HepG2 (cell line): Measurements from ENCODE around the gene SIRPA. TPM values are rescaled to one million over a fixed set of nuclear protein-coding genes. Genes with fewer than 3 reads are reported as not detected.

Experiments
- ESRRA ChIP-seq: sonication (generic); formaldehyde crosslinking; IDR thresholded peaks from 2 replicates; pipeline ENCODE4 v1.5.1; 2020; ENCODE audit warnings: mild to moderate bottlenecking, low read depth, missing genetic modification reagents
- IRF9 ChIP-seq: sonication (generic); formaldehyde crosslinking; IDR thresholded peaks from 2 replicates; pipeline ENCODE4 v1.8.0; 2022; ENCODE audit warnings: missing genetic modification reagents, mild to moderate bottlenecking, borderline replicate concordance
- KLF9 ChIP-seq: IDR thresholded peaks from 2 replicates; pipeline ENCODE4 v1.6.1; 2016; ENCODE audit warnings: low read depth
- KMT2A ChIP-seq: sonication (generic); formaldehyde crosslinking; IDR thresholded peaks from 2 replicates; pipeline ENCODE4 v1.4.0; 2020; ENCODE audit warnings: missing genetic modification reagents
- LBX2 ChIP-seq: sonication (generic); formaldehyde crosslinking; IDR thresholded peaks from 2 replicates; pipeline ENCODE4 v1.5.0; 2020; ENCODE audit warnings: missing genetic modification reagents, mild to moderate bottlenecking, borderline replicate concordance
- NFKB2 ChIP-seq: sonication (generic); formaldehyde crosslinking; IDR thresholded peaks from 2 replicates; pipeline ENCODE4 v1.4.0; 2020; ENCODE audit warnings: missing genetic modification reagents, borderline replicate concordance
- NKX3-1 ChIP-seq: sonication (generic); formaldehyde crosslinking; IDR thresholded peaks from 2 replicates; pipeline ENCODE4 v1.5.0; 2020; ENCODE audit warnings: missing genetic modification reagents
- RORA ChIP-seq: sonication (generic); formaldehyde crosslinking; IDR thresholded peaks from 2 replicates; pipeline ENCODE4 v1.5.0; 2020; ENCODE audit warnings: mild to moderate bottlenecking, missing genetic modification reagents, moderate library complexity
- SAFB2 ChIP-seq: sonication (generic); formaldehyde crosslinking; IDR thresholded peaks from 2 replicates; pipeline ENCODE4 v1.5.1; 2020; ENCODE audit warnings: missing genetic modification reagents, low read depth, mild to moderate bottlenecking, borderline replicate concordance
- STAG1 ChIP-seq: sonication (generic); formaldehyde crosslinking; IDR thresholded peaks from 2 replicates; pipeline ENCODE4 v1.4.0; 2020; ENCODE audit warnings: missing genetic modification reagents
- ZNF225 ChIP-seq: sonication (generic); formaldehyde crosslinking; IDR thresholded peaks from 2 replicates; pipeline ENCODE4 v1.4.0; 2020; ENCODE audit warnings: mild to moderate bottlenecking, missing genetic modification reagents
- ZNF251 ChIP-seq: sonication (generic); formaldehyde crosslinking; IDR thresholded peaks from 2 replicates; pipeline ENCODE4 v1.9.0; 2021; ENCODE audit warnings: mild to moderate bottlenecking, missing genetic modification reagents
- ZNF33B ChIP-seq: sonication (generic); formaldehyde crosslinking; IDR thresholded peaks from 2 replicates; pipeline ENCODE4 v1.5.1; 2020; ENCODE audit warnings: mild to moderate bottlenecking, missing genetic modification reagents
- ZNF513 ChIP-seq: sonication (generic); formaldehyde crosslinking; conservative IDR thresholded peaks from 2 replicates; pipeline ENCODE4 v1.5.0; 2020; ENCODE audit warnings: missing genetic modification reagents
- ZNF713 ChIP-seq: sonication (generic); formaldehyde crosslinking; IDR thresholded peaks from 2 replicates; pipeline ENCODE4 v1.4.0; 2020; ENCODE audit warnings: mild to moderate bottlenecking, missing genetic modification reagents
- ZNF775 ChIP-seq: sonication (generic); formaldehyde crosslinking; IDR thresholded peaks from 2 replicates; pipeline ENCODE4 v1.4.0; 2020; ENCODE audit warnings: missing genetic modification reagents, mild to moderate bottlenecking, moderate library complexity, borderline replicate concordance
- polyA plus RNA-seq, 8 experiments: library from polyadenylated mRNA; depleted of rRNA in 3 of 8; stranded (reverse) in 7 of 8; unstranded in 1 of 8; fragments of >200 nt; fragmentation: Illumina TruSeq in 4 of 8; extraction: Trizol in 4 of 8; gene quantifications; 2 replicates each; pipeline versions ENCODE4 v1.2.1 to v1.2.3, GENCODE V29; 2011 to 2016; ENCODE audit warnings: low read depth in 4 of 8, missing spikeins in 1 of 8, mixed read lengths in 1 of 8; ENCODE audit not compliant: insufficient read depth in 1 of 8
- total RNA-seq, 5 experiments: library from RNA; depleted of rRNA; stranded (reverse); fragments of >200 nt; fragmentation: Illumina TruSeq; extraction: Trizol; gene quantifications; 2 replicates each; pipeline ENCODE4 v1.2.3, GENCODE V29; 2016; ENCODE audit warnings: low read depth in 1 of 5
- TF ChIP-seq, protein P1 (sequence below): sonication (generic); formaldehyde crosslinking; IDR thresholded peaks from one replicate; pipeline ENCODE4 v1.5.1; 2020; ENCODE audit warnings: mild to moderate bottlenecking, missing genetic modification reagents; ENCODE audit errors: not compliant biosample characterization

The SIRPA gene
- total and polyA plus RNA-seq, 2 of the 13 experiments (the other 11 are each of a cell fraction or from before 2014, with no cell fraction given): 7.2 to 17.6 TPM

- TF ChIP-seq, protein P1, sequence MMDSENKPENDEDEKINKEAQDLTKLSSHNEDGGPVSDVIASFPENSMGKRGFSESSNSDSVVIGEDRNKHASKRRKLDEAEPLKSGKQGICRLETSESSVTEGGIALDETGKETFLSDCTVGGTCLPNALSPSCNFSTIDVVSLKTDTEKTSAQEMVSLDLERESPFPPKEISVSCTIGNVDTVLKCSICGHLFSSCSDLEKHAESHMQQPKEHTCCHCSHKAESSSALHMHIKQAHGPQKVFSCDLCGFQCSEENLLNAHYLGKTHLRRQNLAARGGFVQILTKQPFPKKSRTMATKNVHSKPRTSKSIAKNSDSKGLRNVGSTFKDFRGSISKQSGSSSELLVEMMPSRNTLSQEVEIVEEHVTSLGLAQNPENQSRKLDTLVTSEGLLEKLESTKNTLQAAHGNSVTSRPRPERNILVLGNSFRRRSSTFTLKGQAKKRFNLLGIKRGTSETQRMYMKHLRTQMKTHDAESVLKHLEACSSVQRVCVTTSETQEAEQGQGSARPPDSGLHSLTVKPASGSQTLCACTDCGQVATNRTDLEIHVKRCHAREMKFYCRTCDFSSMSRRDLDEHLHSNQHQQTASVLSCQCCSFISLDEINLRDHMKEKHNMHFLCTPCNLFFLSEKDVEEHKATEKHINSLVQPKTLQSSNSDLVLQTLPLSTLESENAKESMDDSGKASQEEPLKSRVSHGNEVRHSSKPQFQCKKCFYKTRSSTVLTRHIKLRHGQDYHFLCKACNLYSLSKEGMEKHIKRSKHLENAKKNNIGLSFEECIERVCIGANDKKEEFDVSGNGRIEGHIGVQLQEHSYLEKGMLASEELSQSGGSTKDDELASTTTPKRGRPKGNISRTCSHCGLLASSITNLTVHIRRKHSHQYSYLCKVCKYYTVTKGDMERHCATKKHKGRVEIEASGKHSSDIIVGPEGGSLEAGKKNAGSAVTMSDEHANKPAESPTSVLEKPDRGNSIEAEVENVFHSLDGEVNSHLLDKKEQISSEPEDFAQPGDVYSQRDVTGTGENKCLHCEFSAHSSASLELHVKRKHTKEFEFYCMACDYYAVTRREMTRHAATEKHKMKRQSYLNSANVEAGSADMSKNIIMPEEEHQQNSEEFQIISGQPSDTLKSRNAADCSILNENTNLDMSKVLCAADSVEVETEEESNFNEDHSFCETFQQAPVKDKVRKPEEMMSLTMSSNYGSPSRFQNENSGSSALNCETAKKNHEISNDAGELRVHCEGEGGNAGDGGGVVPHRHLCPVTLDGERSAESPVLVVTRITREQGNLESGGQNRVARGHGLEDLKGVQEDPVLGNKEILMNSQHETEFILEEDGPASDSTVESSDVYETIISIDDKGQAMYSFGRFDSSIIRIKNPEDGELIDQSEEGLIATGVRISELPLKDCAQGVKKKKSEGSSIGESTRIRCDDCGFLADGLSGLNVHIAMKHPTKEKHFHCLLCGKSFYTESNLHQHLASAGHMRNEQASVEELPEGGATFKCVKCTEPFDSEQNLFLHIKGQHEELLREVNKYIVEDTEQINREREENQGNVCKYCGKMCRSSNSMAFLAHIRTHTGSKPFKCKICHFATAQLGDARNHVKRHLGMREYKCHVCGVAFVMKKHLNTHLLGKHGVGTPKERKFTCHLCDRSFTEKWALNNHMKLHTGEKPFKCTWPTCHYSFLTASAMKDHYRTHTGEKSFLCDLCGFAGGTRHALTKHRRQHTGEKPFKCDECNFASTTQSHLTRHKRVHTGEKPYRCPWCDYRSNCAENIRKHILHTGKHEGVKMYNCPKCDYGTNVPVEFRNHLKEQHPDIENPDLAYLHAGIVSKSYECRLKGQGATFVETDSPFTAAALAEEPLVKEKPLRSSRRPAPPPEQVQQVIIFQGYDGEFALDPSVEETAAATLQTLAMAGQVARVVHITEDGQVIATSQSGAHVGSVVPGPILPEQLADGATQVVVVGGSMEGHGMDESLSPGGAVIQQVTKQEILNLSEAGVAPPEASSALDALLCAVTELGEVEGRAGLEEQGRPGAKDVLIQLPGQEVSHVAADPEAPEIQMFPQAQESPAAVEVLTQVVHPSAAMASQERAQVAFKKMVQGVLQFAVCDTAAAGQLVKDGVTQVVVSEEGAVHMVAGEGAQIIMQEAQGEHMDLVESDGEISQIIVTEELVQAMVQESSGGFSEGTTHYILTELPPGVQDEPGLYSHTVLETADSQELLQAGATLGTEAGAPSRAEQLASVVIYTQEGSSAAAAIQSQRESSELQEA (CRISPR knock-in tag): no peak
- TF ChIP-seq ZNF513 (CRISPR knock-in tag): no peak
- TF ChIP-seq ZNF775: no peak
- no peak for TF ChIP-seq ZNF713 (CRISPR knock-in tag)
- TF ChIP-seq SAFB2 (CRISPR knock-in tag): no peak
- no peak for TF ChIP-seq LBX2 (CRISPR knock-in tag)
- TF ChIP-seq IRF9 (CRISPR knock-in tag): no peak
- TF ChIP-seq NFKB2 (CRISPR knock-in tag): no peak
- TF ChIP-seq STAG1 (CRISPR knock-in tag): peak; percentile 65
- TF ChIP-seq ESRRA: no peak
- TF ChIP-seq ZNF33B (CRISPR knock-in tag): 0 out of 2 replicates have a peak, but pooled peaks have one; percentile 60
- 0 out of 2 replicates have a peak, but pooled peaks have one; percentile 37 for TF ChIP-seq ZNF225 (CRISPR knock-in tag)
- no peak for TF ChIP-seq NKX3-1
- TF ChIP-seq ZNF251 (CRISPR knock-in tag): no peak
- no peak for TF ChIP-seq RORA
- TF ChIP-seq KMT2A (CRISPR knock-in tag): 0 out of 2 replicates have a peak, but pooled peaks have one; percentile 21
- TF ChIP-seq KLF9 (CRISPR knock-in tag): no peak
These were observed 5.2 kb downstream of the SIRPA start (continued) for GRCh38 chr20:1900321-1900801.
